ENCODE measurements around the gene FLT1.

- TF ChIP-seq FOXA1 (IDR thresholded peaks at IDR 0.05): no peak
- no peak for TF ChIP-seq FOXM1 (IDR thresholded peaks at IDR 0.05; ENCODE audit: borderline replicate concordance)
- TF ChIP-seq SP1 (IDR thresholded peaks at IDR 0.05): no peak
- no peak for TF ChIP-seq NFRKB (IDR thresholded peaks at IDR 0.05)
- no peak for TF ChIP-seq HDGF (IDR thresholded peaks at IDR 0.05; ENCODE audit: borderline replicate concordance)
- TF ChIP-seq ELF4 (IDR thresholded peaks at IDR 0.05): no peak
- no peak for TF ChIP-seq FOXK2 (IDR thresholded peaks at IDR 0.05)
Observed at GRCh38 chr13:28530729-28531076, 35.8 kb upstream of the FLT1 start.
